SU-DHL-6 (cell line): ENCODE data around the gene ERMP1.

Experiments used
- H2AFZ ChIP-seq: fragments of 200-600 bp; sonication (generic); 2 replicates; pipeline ENCODE4 v1.6.1; 2014; ENCODE audit warnings: low read depth, mild to moderate bottlenecking, moderate library complexity, mixed read lengths, antibody characterized with exemption, low read length; ENCODE audit not compliant: severe bottlenecking
- H3F3A ChIP-seq: fragments of 200-600 bp; shearing (Covaris generic); 2 replicates; pipeline ENCODE4 v1.6.0; 2016; ENCODE audit warnings: antibody characterized with exemption, mild to moderate bottlenecking; ENCODE audit not compliant: insufficient read depth
- H3K27ac ChIP-seq: fragments of 200-600 bp; sonication (generic); 2 replicates; pipeline ENCODE4 v1.5.1; 2016; ENCODE audit warnings: low read depth, mild to moderate bottlenecking, low read length, moderate library complexity, mixed read lengths
- H3K27me3 ChIP-seq: fragments of 200-600 bp; sonication (generic), shearing (Covaris generic); 2 replicates; pipeline ENCODE4 v1.6.0; 2014; ENCODE audit warnings: mild to moderate bottlenecking, low read length
- H3K36me3 ChIP-seq: fragments of 200-600 bp; sonication (generic); 2 replicates; pipeline ENCODE4 v1.6.1; 2014; ENCODE audit warnings: mild to moderate bottlenecking, low read length, mixed read lengths
- H3K4me2 ChIP-seq: fragments of 300-600, 200-600 bp; shearing (Covaris generic), sonication (generic); 2 replicates; pipeline ENCODE4 v1.6.0; 2014; ENCODE audit warnings: low read length, low read depth, mild to moderate bottlenecking; ENCODE audit not compliant: poor library complexity, severe bottlenecking
- H3K4me3 ChIP-seq: fragments of 200-600 bp; sonication (generic); 2 replicates; pipeline ENCODE4 v1.5.1; 2014; ENCODE audit warnings: antibody characterized with exemption, low read length, mild to moderate bottlenecking, mixed read lengths; ENCODE audit not compliant: insufficient read depth, poor library complexity, severe bottlenecking
- H3K79me2 ChIP-seq: fragments of 200-600 bp; sonication (generic); 2 replicates; pipeline ENCODE4 v1.6.1; 2014; ENCODE audit warnings: mild to moderate bottlenecking, low read length, moderate library complexity; ENCODE audit not compliant: insufficient read depth
- H3K9ac ChIP-seq: fragments of 200-600 bp; sonication (generic); 2 replicates; pipeline ENCODE4 v1.7.0; 2014; ENCODE audit warnings: mild to moderate bottlenecking, low read length
- H3K9me2 ChIP-seq: fragments of 200-600 bp; sonication (generic); replicated peaks from 2 replicates; pipeline ENCODE4 v1.6.1; 2014; ENCODE audit warnings: low read length; ENCODE audit not compliant: insufficient read depth
- H3K9me3 ChIP-seq: fragments of 200-600 bp; sonication (generic); 2 replicates; pipeline ENCODE4 v1.6.1; 2014; ENCODE audit warnings: low read length, mixed read lengths; ENCODE audit not compliant: insufficient read depth
- H4K20me1 ChIP-seq: fragments of 200-600 bp; sonication (generic); 2 replicates; pipeline ENCODE4 v1.6.1; 2014; ENCODE audit warnings: low read depth, mild to moderate bottlenecking, antibody characterized with exemption, low read length, moderate library complexity, mixed read lengths
- EZH2phosphoT487 ChIP-seq: fragments of 200-600 bp; sonication (generic), shearing (Covaris generic); conservative IDR thresholded peaks from 2 replicates; pipeline ENCODE4 v1.6.1; 2018; ENCODE audit warnings: mild to moderate bottlenecking, antibody characterized with exemption, low read length, moderate library complexity, mixed read lengths
- TF ChIP-seq, protein P1 (sequence below): fragments of 200-600 bp; sonication (generic); IDR thresholded peaks from one replicate; pipeline ENCODE4 v1.5.1; 2017; ENCODE audit warnings: antibody characterized with exemption, mild to moderate bottlenecking, low read length, moderate library complexity; ENCODE audit not compliant: insufficient read depth, poor library complexity, severe bottlenecking

ERMP1 gene

DNA sequence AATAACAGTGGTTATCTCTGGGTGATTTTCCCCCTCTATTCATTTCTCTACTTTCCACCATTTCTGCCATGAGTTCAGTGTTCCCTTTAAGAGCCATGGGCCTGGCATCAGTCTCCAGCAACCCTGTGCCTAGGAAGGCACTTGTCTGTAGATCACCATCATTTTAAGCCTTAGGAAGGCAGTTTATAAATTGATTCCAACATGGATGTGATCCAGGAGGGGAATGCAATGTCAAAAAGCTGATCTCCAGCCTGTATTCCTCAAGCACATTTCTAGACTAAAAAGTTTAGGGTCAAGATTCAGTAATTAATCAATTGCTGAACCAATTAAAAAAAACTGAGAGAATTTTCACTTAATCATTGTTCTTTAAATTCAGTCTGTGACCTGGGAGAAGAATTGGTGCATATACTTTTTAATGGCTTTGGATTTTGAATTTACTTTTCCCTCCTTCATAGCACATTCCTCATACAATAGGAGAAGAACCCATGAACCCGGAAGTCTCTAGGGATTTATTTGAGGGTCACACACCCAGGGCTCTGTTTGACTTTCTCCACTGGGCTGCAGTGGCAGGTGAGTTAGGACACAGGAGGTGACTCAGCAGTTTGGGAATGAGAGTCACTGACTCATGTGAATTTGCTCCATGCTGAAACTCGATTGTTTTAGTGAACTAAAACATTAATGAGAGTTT is 6.1 kb upstream of the ERMP1 start:
- Histone ChIP-seq H3F3A (no peaks in the 10 kb centered on the region), H3K36me3 (no peaks in the 10 kb centered on the region), H3K9me3 (0 out of 2 replicates have a peak, but pooled peaks cover 3% of the 10 kb centered on the region), H3K79me2 (no peaks in the 10 kb centered on the region), H3K27me3 (no peaks in the 10 kb centered on the region), H3K27ac (no peak overlapping the region), H3K4me2 (no peak overlapping the region), H4K20me1 (no peaks in the 10 kb centered on the region), H3K9ac (no peak overlapping the region), H3K9me2 (no peaks in the 10 kb centered on the region), H3K4me3 (no peak overlapping the region), H2AFZ (no peak overlapping the region)
- no peak for TF ChIP-seq EZH2phosphoT487
- TF ChIP-seq, protein P1, sequence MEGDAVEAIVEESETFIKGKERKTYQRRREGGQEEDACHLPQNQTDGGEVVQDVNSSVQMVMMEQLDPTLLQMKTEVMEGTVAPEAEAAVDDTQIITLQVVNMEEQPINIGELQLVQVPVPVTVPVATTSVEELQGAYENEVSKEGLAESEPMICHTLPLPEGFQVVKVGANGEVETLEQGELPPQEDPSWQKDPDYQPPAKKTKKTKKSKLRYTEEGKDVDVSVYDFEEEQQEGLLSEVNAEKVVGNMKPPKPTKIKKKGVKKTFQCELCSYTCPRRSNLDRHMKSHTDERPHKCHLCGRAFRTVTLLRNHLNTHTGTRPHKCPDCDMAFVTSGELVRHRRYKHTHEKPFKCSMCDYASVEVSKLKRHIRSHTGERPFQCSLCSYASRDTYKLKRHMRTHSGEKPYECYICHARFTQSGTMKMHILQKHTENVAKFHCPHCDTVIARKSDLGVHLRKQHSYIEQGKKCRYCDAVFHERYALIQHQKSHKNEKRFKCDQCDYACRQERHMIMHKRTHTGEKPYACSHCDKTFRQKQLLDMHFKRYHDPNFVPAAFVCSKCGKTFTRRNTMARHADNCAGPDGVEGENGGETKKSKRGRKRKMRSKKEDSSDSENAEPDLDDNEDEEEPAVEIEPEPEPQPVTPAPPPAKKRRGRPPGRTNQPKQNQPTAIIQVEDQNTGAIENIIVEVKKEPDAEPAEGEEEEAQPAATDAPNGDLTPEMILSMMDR = no peak

DNA sequence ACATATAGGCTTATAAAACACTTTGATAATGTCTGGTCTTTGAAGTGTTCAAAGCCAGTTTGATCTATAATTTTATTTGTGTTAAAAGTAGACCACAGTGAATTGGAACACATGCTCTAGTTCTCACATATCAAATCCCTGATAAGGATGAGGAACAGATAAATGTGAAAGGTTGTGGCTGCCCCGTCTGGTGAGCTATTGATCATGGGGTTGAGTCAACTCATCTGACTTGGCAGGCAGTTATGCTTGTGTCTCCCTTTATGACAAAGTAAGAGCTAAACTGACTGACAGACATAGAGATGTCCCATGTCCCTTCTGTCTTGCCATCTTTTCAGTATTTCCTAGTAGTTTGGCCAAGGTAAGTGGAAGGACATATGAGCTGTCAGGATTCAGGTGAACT is 2.9 kb upstream of the ERMP1 start:
- 0 out of 2 replicates have a peak, but pooled peaks cover 3% of the 10 kb centered on the region for H3K9me3 ChIP-seq
- H2AFZ ChIP-seq = no peak overlapping the region
- no peaks in the 10 kb centered on the region; the same call in 1 of the 2 replicates for H3F3A ChIP-seq
- H3K9ac ChIP-seq = no peak overlapping the region
- H3K9me2 ChIP-seq = no peaks in the 10 kb centered on the region
- no peaks in the 10 kb centered on the region for H3K36me3 ChIP-seq
- no peak overlapping the region for H3K27ac ChIP-seq
- peaks cover 16% of the 10 kb centered on the region for H3K79me2 ChIP-seq
- H3K27me3 ChIP-seq = no peaks in the 10 kb centered on the region
- TF ChIP-seq, protein P1 = no peak
- TF ChIP-seq EZH2phosphoT487 = no peak
- H3K4me2 ChIP-seq = no peak overlapping the region
- no peaks in the 10 kb centered on the region for H4K20me1 ChIP-seq
- no peak overlapping the region for H3K4me3 ChIP-seq

DNA sequence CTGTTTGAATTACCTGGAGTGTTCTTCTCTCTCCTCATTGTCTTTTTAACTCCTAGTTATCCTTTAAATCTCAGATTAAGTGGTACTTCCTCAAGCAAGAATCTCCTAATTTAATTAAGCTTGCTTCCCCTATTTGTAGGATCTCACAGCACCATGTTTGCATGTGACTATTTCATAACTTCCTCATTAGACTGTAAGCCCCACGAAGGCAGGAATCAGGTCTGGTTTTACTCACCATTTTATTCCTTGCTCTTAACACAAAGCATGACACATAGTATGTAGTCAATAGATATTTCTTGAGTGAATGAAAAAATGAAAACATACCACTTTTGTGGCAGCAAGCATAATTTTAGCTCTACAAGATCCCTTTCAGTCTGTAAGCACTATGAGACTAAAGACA is 1.3 kb upstream of the ERMP1 start:
- Histone ChIP-seq H3K27ac (no peak overlapping the region), H3K9ac (no peak overlapping the region), H3K36me3 (peaks cover 11% of the 10 kb centered on the region), H4K20me1 (no peaks in the 10 kb centered on the region), H3K9me2 (no peaks in the 10 kb centered on the region), H3K27me3 (no peaks in the 10 kb centered on the region), H3K4me2 (no peak overlapping the region), H3K9me3 (0 out of 2 replicates have a peak, but pooled peaks cover 3% of the 10 kb centered on the region), H3K79me2 (peaks cover 24% of the 10 kb centered on the region), H3F3A (no peaks in the 10 kb centered on the region; the same call in 1 of the 2 replicates), H3K4me3 (no peak overlapping the region), H2AFZ (peak overlapping the region; percentile 81)
- no peak for TF ChIP-seq EZH2phosphoT487
- TF ChIP-seq, protein P1 = no peak
